Tibial nerve (tissue), 4 donors: Measurements from ENCODE around the gene PET100. TPM values are rescaled to one million over a fixed set of nuclear protein-coding genes. Genes with fewer than 3 reads are reported as not detected.

Source experiments
- DNase-seq, 2 donors: peaks; one replicate each; pipeline ENCODE4 v3.0.0-alpha.2; 2019; ENCODE audit warnings: low spot score in 2 of 2
- H3K27ac ChIP-seq, 4 donors: fragments of 200-600 bp; sonication (generic) in 3 of 4; one replicate each; pipeline ENCODE4 v1.5.1; 2017 to 2019; ENCODE audit warnings: mild to moderate bottlenecking in 1 of 4
- H3K27me3 ChIP-seq, 2 donors: fragments of 200-600 bp; sonication (generic) in 1 of 2; one replicate each; pipeline versions ENCODE4 v1.5.1 to v1.6.0; 2017 to 2019
- H3K36me3 ChIP-seq, 3 donors: fragments of 200-600 bp; sonication (generic); one replicate each; pipeline ENCODE4 v1.5.1; 2018 to 2019
- H3K4me1 ChIP-seq, 4 donors: fragments of 200-600 bp; sonication (generic) in 3 of 4; one replicate each; pipeline ENCODE4 v1.5.1; 2017 to 2019
- H3K4me3 ChIP-seq, 4 donors: fragments of 200-600 bp; sonication (generic) in 3 of 4; one replicate each; pipeline ENCODE4 v1.5.1; 2017 to 2019; ENCODE audit warnings: mild to moderate bottlenecking in 1 of 4, moderate library complexity in 1 of 4
- H3K9me3 ChIP-seq, 4 donors: fragments of 200-600 bp; sonication (generic) in 3 of 4; one replicate each; pipeline ENCODE4 v1.5.1; 2017 to 2019
- EP300 ChIP-seq, 2 donors: sonication (generic); formaldehyde crosslinking; IDR thresholded peaks; one replicate each; pipeline ENCODE4 v1.6.1; 2017; ENCODE audit warnings: antibody characterized with exemption in 2 of 2, mild to moderate bottlenecking in 1 of 2
- POLR2A ChIP-seq, 2 donors: fragments of 450-650 bp; IDR thresholded peaks; one replicate each; pipeline ENCODE4 v1.6.1; 2017; ENCODE audit warnings: antibody characterized with exemption in 2 of 2, mild to moderate bottlenecking in 2 of 2, moderate library complexity in 2 of 2
- WGBS, 2 donors: methylation state at CpG; one replicate each; pipeline ENCODE4 v1.1.5; 2018; 5-methylcytosine and 5-hydroxymethylcytosine counted together
- total RNA-seq, 4 donors: library from RNA; depleted of rRNA; stranded (reverse); fragments of >200 nt; gene quantifications; one replicate each; pipeline ENCODE4 v1.1.0, GENCODE V29; 2016
- TF ChIP-seq, protein P1 (sequence below), 5 experiments: fragments of 200-600 bp in 3 of 5; fragments of 450-650 bp in 2 of 5; sonication (generic) in 3 of 5; IDR thresholded peaks; one replicate each; pipeline ENCODE4 v1.5.1; 2016 to 2019; ENCODE audit warnings: antibody characterized with exemption in 5 of 5, mild to moderate bottlenecking in 3 of 5, moderate library complexity in 2 of 5

The PET100 gene
- total RNA-seq, 4 donors from 2014 or later: 10.8 to 39.9 (median 30.6) TPM

DNA sequence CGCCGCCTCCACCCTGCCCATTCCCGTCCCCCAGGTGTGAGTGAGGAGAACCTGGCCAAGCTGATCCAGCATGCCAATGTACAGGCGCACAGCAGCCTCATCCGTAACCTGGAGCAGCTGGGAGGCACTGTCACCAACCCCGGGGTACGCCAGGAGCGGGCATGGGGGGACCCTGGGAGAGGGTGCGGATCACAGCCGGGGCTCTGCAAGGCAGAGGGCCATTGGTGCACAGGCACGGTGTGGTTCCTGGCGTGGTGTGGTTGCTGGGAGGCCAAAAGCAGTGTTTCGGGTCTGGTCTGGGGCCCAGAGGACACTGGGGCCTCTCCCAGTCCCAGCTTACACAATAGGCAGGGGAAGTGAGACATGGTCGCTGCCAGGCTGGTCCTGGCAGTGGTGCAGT, 15.6 kb downstream of the PET100 start:
- H3K9me3 ChIP-seq: no peaks in the 10 kb centered on the region
- TF ChIP-seq POLR2A (IDR thresholded peaks at IDR 0.05) (no peak), EP300 (IDR thresholded peaks at IDR 0.05) (no peak)
- TF ChIP-seq, protein P1, sequence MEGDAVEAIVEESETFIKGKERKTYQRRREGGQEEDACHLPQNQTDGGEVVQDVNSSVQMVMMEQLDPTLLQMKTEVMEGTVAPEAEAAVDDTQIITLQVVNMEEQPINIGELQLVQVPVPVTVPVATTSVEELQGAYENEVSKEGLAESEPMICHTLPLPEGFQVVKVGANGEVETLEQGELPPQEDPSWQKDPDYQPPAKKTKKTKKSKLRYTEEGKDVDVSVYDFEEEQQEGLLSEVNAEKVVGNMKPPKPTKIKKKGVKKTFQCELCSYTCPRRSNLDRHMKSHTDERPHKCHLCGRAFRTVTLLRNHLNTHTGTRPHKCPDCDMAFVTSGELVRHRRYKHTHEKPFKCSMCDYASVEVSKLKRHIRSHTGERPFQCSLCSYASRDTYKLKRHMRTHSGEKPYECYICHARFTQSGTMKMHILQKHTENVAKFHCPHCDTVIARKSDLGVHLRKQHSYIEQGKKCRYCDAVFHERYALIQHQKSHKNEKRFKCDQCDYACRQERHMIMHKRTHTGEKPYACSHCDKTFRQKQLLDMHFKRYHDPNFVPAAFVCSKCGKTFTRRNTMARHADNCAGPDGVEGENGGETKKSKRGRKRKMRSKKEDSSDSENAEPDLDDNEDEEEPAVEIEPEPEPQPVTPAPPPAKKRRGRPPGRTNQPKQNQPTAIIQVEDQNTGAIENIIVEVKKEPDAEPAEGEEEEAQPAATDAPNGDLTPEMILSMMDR (IDR thresholded peaks at IDR 0.05): no peak
- H3K4me3 ChIP-seq: no peak overlapping the region
- H3K36me3 ChIP-seq: no peaks in the 10 kb centered on the region
- peaks cover 0 to 14% of the 10 kb centered on the region in 2 donors for H3K27me3 ChIP-seq
- no peak overlapping the region for H3K27ac ChIP-seq
- no peak for DNase-seq
- WGBS, 2 donors: 79 to 86% methylated on average over 8 to 14 of the region's 14 CpGs
- no peaks in the 10 kb centered on the region for H3K4me1 ChIP-seq

- WGBS, 2 donors: 54 to 59% methylated on average over 20 of the region's 20 CpGs
- Histone ChIP-seq H3K27me3 (peaks cover 0 to 21% of the 10 kb centered on the region in 2 donors), H3K4me1 (no peaks in the 10 kb centered on the region), H3K9me3 (no peaks in the 10 kb centered on the region), H3K4me3 (no peak overlapping the region), H3K36me3 (no peaks in the 10 kb centered on the region), H3K27ac (no peak overlapping the region)
- TF ChIP-seq EP300 (IDR thresholded peaks at IDR 0.05) (no peak), POLR2A (IDR thresholded peaks at IDR 0.05) (no peak)
- TF ChIP-seq, protein P1 (IDR thresholded peaks at IDR 0.05): no peak
- DNase-seq: no peak
These were observed 16.2 kb downstream of the PET100 start for GRCh38 chr19:7645656-7646425.

DNA sequence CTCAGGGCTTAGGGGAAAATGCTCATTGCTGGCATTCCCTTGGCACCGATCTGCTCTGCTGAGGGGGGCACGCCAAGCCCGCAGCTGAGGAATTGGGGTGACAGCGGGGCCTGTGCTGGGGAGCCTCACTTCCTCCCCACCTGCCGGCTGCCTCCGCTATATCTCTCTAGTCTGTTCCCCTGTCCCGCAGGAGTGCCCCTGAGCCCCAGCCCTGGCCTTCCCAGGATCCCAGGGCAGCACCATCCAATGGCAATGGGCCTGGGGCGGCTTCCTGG, 16.8 kb downstream of the PET100 start:
- Histone ChIP-seq H3K27me3 (peaks cover 0 to 26% of the 10 kb centered on the region in 2 donors), H3K4me3 (no peak overlapping the region), H3K36me3 (no peaks in the 10 kb centered on the region), H3K27ac (no peak overlapping the region), H3K9me3 (no peaks in the 10 kb centered on the region), H3K4me1 (no peaks in the 10 kb centered on the region)
- 75 to 81% methylated on average over 8 of the region's 8 CpGs for WGBS, 2 donors
- no peak for DNase-seq
- TF ChIP-seq, protein P1 (IDR thresholded peaks at IDR 0.05): no peak
- TF ChIP-seq POLR2A (IDR thresholded peaks at IDR 0.05) (no peak), EP300 (IDR thresholded peaks at IDR 0.05) (no peak)

DNA sequence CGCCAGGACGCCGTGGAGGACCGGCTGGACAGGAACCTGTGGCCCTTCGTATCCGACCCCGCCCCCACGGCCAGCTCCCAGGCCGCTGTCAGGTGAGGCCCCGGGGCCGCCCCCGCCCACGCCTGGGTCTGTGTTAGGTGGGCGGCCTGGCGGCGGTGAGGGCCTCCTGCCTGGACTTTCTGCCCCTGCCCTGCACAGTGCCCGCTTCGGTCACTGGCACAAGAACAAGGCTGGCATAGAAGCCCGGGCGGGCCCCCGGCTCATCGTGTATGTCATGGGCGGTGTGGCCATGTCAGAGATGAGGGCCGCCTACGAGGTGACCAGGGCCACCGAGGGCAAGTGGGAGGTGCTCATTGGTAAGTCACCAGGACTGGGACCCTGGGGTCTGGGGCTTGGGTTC, 17.6 kb downstream of the PET100 start:
- Histone ChIP-seq H3K4me3 (no peak overlapping the region), H3K4me1 (peaks cover 0 to 5% (median 0%) of the 10 kb centered on the region in 4 donors), H3K36me3 (no peaks in the 10 kb centered on the region), H3K27me3 (peaks cover 0 to 30% of the 10 kb centered on the region in 2 donors), H3K9me3 (no peaks in the 10 kb centered on the region), H3K27ac (no peak overlapping the region)
- no peak for DNase-seq
- no peak for TF ChIP-seq POLR2A (IDR thresholded peaks at IDR 0.05)
- TF ChIP-seq, protein P1 (IDR thresholded peaks at IDR 0.05): no peak
- no peak for TF ChIP-seq EP300 (IDR thresholded peaks at IDR 0.05)
- WGBS, 2 donors: 86 to 95% methylated on average over 8 to 17 of the region's 26 CpGs

- Histone ChIP-seq H3K9me3 (no peaks in the 10 kb centered on the region), H3K36me3 (no peaks in the 10 kb centered on the region), H3K4me3 (no peak overlapping the region), H3K27ac (no peak overlapping the region), H3K27me3 (peaks cover 0 to 30% of the 10 kb centered on the region in 2 donors), H3K4me1 (peaks cover 0 to 8% (median 0%) of the 10 kb centered on the region in 4 donors)
- TF ChIP-seq POLR2A (IDR thresholded peaks at IDR 0.05): no peak
- TF ChIP-seq EP300 (IDR thresholded peaks at IDR 0.05): no peak
- TF ChIP-seq, protein P1 (IDR thresholded peaks at IDR 0.05): no peak
- WGBS, 2 donors: 79 to 84% methylated on average over 15 of the region's 15 CpGs
- DNase-seq: no peak
These were observed 18.8 kb downstream of the PET100 start for GRCh38 chr19:7648265-7649014.
